ENCODE results near the gene CHPF2.

Gene CHPF2

GRCh38 chr7:151250181-151251132 is 18.2 kb downstream of the CHPF2 start:
- H3K4me3 ChIP-seq (ENCODE audit: low read depth, low read length), result no peak overlapping the region
- no peak for TF ChIP-seq CTCF (IDR thresholded peaks at IDR 0.05; ENCODE audit: insufficient read depth, low read depth, low read length, missing control alignments)
- no peak for DNase-seq (ENCODE audit: low read depth)

GRCh38 chr7:151251328-151251688 is 19.0 kb downstream of the CHPF2 start:
- no peak for TF ChIP-seq CTCF (IDR thresholded peaks at IDR 0.05; ENCODE audit: insufficient read depth, low read depth, low read length, missing control alignments)
- no peak overlapping the region for H3K4me3 ChIP-seq (ENCODE audit: low read depth, low read length)
- no peak for DNase-seq (ENCODE audit: low read depth)

- DNase-seq (ENCODE audit: low read depth), result no peak
Measured at GRCh38 chr7:151251689-151252560, 19.6 kb downstream of the CHPF2 start.

GRCh38 chr7:151252561-151252835 is 20.2 kb downstream of the CHPF2 start:
- H3K4me3 ChIP-seq (ENCODE audit: low read depth, low read length), result no peak overlapping the region
- no peak for TF ChIP-seq CTCF (IDR thresholded peaks at IDR 0.05; ENCODE audit: insufficient read depth, low read depth, low read length, missing control alignments)
- DNase-seq (ENCODE audit: low read depth), result no peak

More at GRCh38 chr7:151251689-151252560, 19.6 kb downstream of the CHPF2 start:
- H3K4me3 ChIP-seq (ENCODE audit: low read depth, low read length), result no peak overlapping the region
- no peak for TF ChIP-seq CTCF (IDR thresholded peaks at IDR 0.05; ENCODE audit: insufficient read depth, low read depth, low read length, missing control alignments)

GRCh38 chr7:151252961-151253711 is 20.9 kb downstream of the CHPF2 start:
- TF ChIP-seq CTCF (IDR thresholded peaks at IDR 0.05; ENCODE audit: insufficient read depth, low read depth, low read length, missing control alignments), result no peak
- no peak for DNase-seq (ENCODE audit: low read depth)
- H3K4me3 ChIP-seq (ENCODE audit: low read depth, low read length), result no peak overlapping the region

GRCh38 chr7:151254316-151254715 is 22.0 kb downstream of the CHPF2 start:
- no peak overlapping the region for H3K4me3 ChIP-seq (ENCODE audit: low read depth, low read length)
- no peak for DNase-seq (ENCODE audit: low read depth)
- TF ChIP-seq CTCF (IDR thresholded peaks at IDR 0.05; ENCODE audit: insufficient read depth, low read depth, low read length, missing control alignments), result no peak

All from GM12865 (cell line).